ENCODE measurements around the gene IGFBP5. TPM values are rescaled to one million over a fixed set of nuclear protein-coding genes. Genes with fewer than 3 reads are reported as not detected.

IGFBP5 gene
- total and polyA plus RNA-seq, 10 of the 15 experiments (the other 5 are each of a cell fraction or from before 2014, with no cell fraction given): 2.8 TPM; not detected in 9

GRCh38 chr2:216724190-216724589, 28.8 kb upstream of the IGFBP5 start:
- ATAC-seq: no peak
- Histone ChIP-seq H3K9ac (ENCODE audit: control insufficient read depth, insufficient read depth, low read length) (no peak overlapping the region), H3K27ac (ENCODE audit: control insufficient read depth, insufficient read depth) (no peak overlapping the region), H2AFZ (ENCODE audit: control insufficient read depth, low read depth, low read length) (no peak overlapping the region), H4K20me1 (ENCODE audit: control insufficient read depth, insufficient read depth) (no peaks in the 10 kb centered on the region), H3K4me3 (no peak overlapping the region), H3K9me3 (replicated peaks; ENCODE audit: control insufficient read depth, insufficient read depth, low read length) (no peaks in the 10 kb centered on the region), H3K27me3 (replicated peaks in 1 of 2; ENCODE audit: control insufficient read depth in 2 of 2, insufficient read depth in 2 of 2, low read length in 1 of 2) (peaks cover 0 to 2% of the 10 kb centered on the region in 2 experiments; a peak in 2 of 4 replicates), H3K4me2 (ENCODE audit: control insufficient read depth, insufficient read depth) (no peak overlapping the region), H3K79me2 (ENCODE audit: control insufficient read depth, insufficient read depth, low read length) (no peaks in the 10 kb centered on the region), H3K4me1 (ENCODE audit: control insufficient read depth, insufficient read depth, low read length) (no peaks in the 10 kb centered on the region), H3K36me3 (ENCODE audit: control insufficient read depth in 2 of 2, insufficient read depth in 2 of 2, low read length in 1 of 2) (no peaks in the 10 kb centered on the region)
- in situ Hi-C loops (cut with MboI): no loop called here
- TF ChIP-seq NFXL1 (IDR thresholded peaks at IDR 0.05; ENCODE audit: borderline replicate concordance): no peak
- TF ChIP-seq TCF3 (IDR thresholded peaks at IDR 0.05; ENCODE audit: borderline replicate concordance, insufficient read depth, low read depth, low read length): no peak
- TF ChIP-seq MXI1 (IDR thresholded peaks at IDR 0.05; ENCODE audit: low read depth, low read length): no peak
- TF ChIP-seq NRF1 (conservative IDR thresholded peaks at IDR 0.05; ENCODE audit: low read depth, low read length): no peak
- no peak for TF ChIP-seq TAF1 (IDR thresholded peaks at IDR 0.05; ENCODE audit: borderline replicate concordance, low read depth, low read length)
- TF ChIP-seq CHD1 (IDR thresholded peaks at IDR 0.05; ENCODE audit: low read depth, low read length): no peak
- ChIA-PET CTCF (no interaction called here), RAD21 (ENCODE audit: unreplicated experiment) (no interaction called here), SMC1A (ENCODE audit: uncharacterized antibody, unreplicated experiment) (no interaction called here), POLR2A (no interaction called here)
- 42% methylated on average over 5 of the region's 5 CpGs for WGBS (ENCODE audit: insufficient coverage, insufficient replicate concordance, low lambda C conversion rate, missing lambda C conversion rate)
- BruUV-seq (replicated peaks): no TSS peak
- no peak for DNase-seq (ENCODE audit: low read depth, low spot score)
- intact Hi-C loops (cut with micrococcal nuclease; ENCODE audit: unreplicated experiment): no loop called here
- no peak for FAIRE-seq

- intact Hi-C loops (cut with micrococcal nuclease; ENCODE audit: unreplicated experiment) (no loop called here), in situ Hi-C loops (cut with MboI) (no loop called here)
- DNase-seq (ENCODE audit: low read depth, low spot score) (no peak), ATAC-seq (no peak), FAIRE-seq (no peak)
- ChIA-PET SMC1A (ENCODE audit: uncharacterized antibody, unreplicated experiment) (no interaction called here), RAD21 (ENCODE audit: unreplicated experiment) (no interaction called here), POLR2A (no interaction called here), CTCF (no interaction called here)
- Histone ChIP-seq H3K36me3 (ENCODE audit: control insufficient read depth in 2 of 2, insufficient read depth in 2 of 2, low read length in 1 of 2) (no peaks in the 10 kb centered on the region), H3K4me2 (ENCODE audit: control insufficient read depth, insufficient read depth) (no peak overlapping the region), H2AFZ (ENCODE audit: control insufficient read depth, low read depth, low read length) (no peak overlapping the region), H3K9ac (ENCODE audit: control insufficient read depth, insufficient read depth, low read length) (no peak overlapping the region), H3K79me2 (ENCODE audit: control insufficient read depth, insufficient read depth, low read length) (no peaks in the 10 kb centered on the region), H3K27ac (ENCODE audit: control insufficient read depth, insufficient read depth) (no peak overlapping the region), H4K20me1 (ENCODE audit: control insufficient read depth, insufficient read depth) (no peaks in the 10 kb centered on the region), H3K4me3 (no peak overlapping the region), H3K27me3 (replicated peaks in 1 of 2; ENCODE audit: control insufficient read depth in 2 of 2, insufficient read depth in 2 of 2, low read length in 1 of 2) (peaks cover 0 to 5% of the 10 kb centered on the region in 2 experiments; a peak in 2 of 4 replicates), H3K9me3 (replicated peaks; ENCODE audit: control insufficient read depth, insufficient read depth, low read length) (no peaks in the 10 kb centered on the region), H3K4me1 (ENCODE audit: control insufficient read depth, insufficient read depth, low read length) (no peaks in the 10 kb centered on the region)
- 5% methylated on average over 1 of the region's 1 CpG for WGBS (ENCODE audit: insufficient coverage, insufficient replicate concordance, low lambda C conversion rate, missing lambda C conversion rate)
- BruUV-seq (replicated peaks): no TSS peak
- no peak for TF ChIP-seq ELK1 (IDR thresholded peaks at IDR 0.05; ENCODE audit: low read depth, low read length)
- no peak for TF ChIP-seq NR2C1 (IDR thresholded peaks at IDR 0.05)
- no peak for TF ChIP-seq NBN (IDR thresholded peaks at IDR 0.05)
- TF ChIP-seq DPF2 (IDR thresholded peaks at IDR 0.05): no peak
- no peak for TF ChIP-seq ZNF24 (IDR thresholded peaks at IDR 0.05)
- TF ChIP-seq POLR2AphosphoS5 (IDR thresholded peaks at IDR 0.05; ENCODE audit: low read length): no peak
- TF ChIP-seq KLF5 (IDR thresholded peaks at IDR 0.05; ENCODE audit: partially characterized antibody): no peak
- no peak for TF ChIP-seq NRF1 (conservative IDR thresholded peaks at IDR 0.05; ENCODE audit: low read depth, low read length)
- no peak for TF ChIP-seq YBX1 (IDR thresholded peaks at IDR 0.05)
- no peak for TF ChIP-seq CBX3 (IDR thresholded peaks at IDR 0.05; ENCODE audit: borderline replicate concordance, low read depth)
- no peak for TF ChIP-seq CHD1 (IDR thresholded peaks at IDR 0.05; ENCODE audit: low read depth, low read length)
- TF ChIP-seq CREB1 (IDR thresholded peaks at IDR 0.05; ENCODE audit: low read depth): no peak
- TF ChIP-seq MXI1 (IDR thresholded peaks at IDR 0.05; ENCODE audit: low read depth, low read length): no peak
- no peak for TF ChIP-seq ZBTB4 (CRISPR knock-in tag; IDR thresholded peaks at IDR 0.05)
Observed at GRCh38 chr2:216721141-216721540, 25.8 kb upstream of the IGFBP5 start.

All from GM12878 (cell line).